SK-N-SH (cell line): ENCODE data around the gene P2RY6. TPM values are rescaled to one million over a fixed set of nuclear protein-coding genes. Genes with fewer than 3 reads are reported as not detected.

Experiments used
- CTCF ChIA-PET: fragments of 300-600, 350-600 bp; formaldehyde crosslinking; extraction: SDS; loops from one replicate; lab custom pipeline; 2021; lab: Yijun Ruan, JAX
- POLR2A ChIA-PET: fragments of 350-600 bp; sonication (Branson Sonifier 250); formaldehyde crosslinking; extraction: SDS; loops from one replicate; lab custom pipeline; 2020; ENCODE audit warnings: antibody characterized with exemption, inconsistent platforms; lab: Yijun Ruan, JAX
- DNase-seq: peaks from one replicate; pipeline ENCODE4 v3.0.0; 2012
- H2AFZ ChIP-seq: fragments of 200-600 bp; sonication (generic); 2 replicates; pipeline ENCODE4 v1.8.1; 2016; ENCODE audit warnings: antibody characterized with exemption, mild to moderate bottlenecking, low read depth
- H3F3A ChIP-seq: fragments of 200-600 bp; sonication (generic); replicated peaks from 2 replicates; pipeline ENCODE3; 2016; ENCODE audit warnings: antibody characterized with exemption, mild to moderate bottlenecking; ENCODE audit not compliant: insufficient read depth
- H3K27ac ChIP-seq, 2 experiments: fragments of 200-500 bp in 1 of 2; fragments of 200-600 bp in 1 of 2; sonication (Bioruptor generic) in 1 of 2; sonication (generic), shearing (Covaris generic) in 1 of 2; 2 replicates each; pipeline versions ENCODE4 v1.5.1 to v1.6.1; 2014 to 2016; ENCODE audit warnings: low read depth in 2 of 2, inconsistent platforms in 1 of 2, low read length in 1 of 2, mild to moderate bottlenecking in 1 of 2, mixed read lengths in 1 of 2
- H3K27me3 ChIP-seq: fragments of 200-600 bp; sonication (generic), shearing (Covaris generic); 2 replicates; pipeline ENCODE4 v1.6.1; 2016; ENCODE audit warnings: mixed run types; ENCODE audit not compliant: insufficient read depth
- H3K36me3 ChIP-seq, 2 experiments: fragments of 200-500 bp in 1 of 2; fragments of 200-600 bp in 1 of 2; sonication (Bioruptor generic) in 1 of 2; sonication (generic) in 1 of 2; replicated peaks in 1 of 2; 2 replicates each; pipeline versions ENCODE3 to v1.5.1; 2014 to 2016; ENCODE audit warnings: low read length in 1 of 2, mild to moderate bottlenecking in 1 of 2; ENCODE audit not compliant: insufficient read depth in 2 of 2, control insufficient read depth in 1 of 2
- H3K4me1 ChIP-seq, 2 experiments: fragments of 200-500 bp in 1 of 2; fragments of 200-600 bp in 1 of 2; sonication (Bioruptor generic) in 1 of 2; sonication (generic), shearing (Covaris generic) in 1 of 2; 2 replicates each; pipeline versions ENCODE4 v1.5.1 to v1.6.1; 2014 to 2016; ENCODE audit warnings: low read depth in 1 of 2, low read length in 1 of 2, mixed run types in 1 of 2; ENCODE audit not compliant: insufficient read depth in 2 of 2, control insufficient read depth in 1 of 2
- H3K4me2 ChIP-seq: fragments of 200-600 bp; sonication (generic), shearing (Covaris generic); 2 replicates; pipeline ENCODE4 v1.6.1; 2017; ENCODE audit warnings: mixed run types
- H3K4me3 ChIP-seq, 2 experiments: fragments of 200-500 bp in 1 of 2; fragments of 200-600 bp in 1 of 2; sonication (Bioruptor generic) in 1 of 2; sonication (generic), shearing (Covaris generic) in 1 of 2; 2 replicates each; pipeline versions ENCODE4 v1.5.1 to v1.8.1; 2014 to 2016; ENCODE audit warnings: low read depth in 2 of 2, inconsistent platforms in 1 of 2, low read length in 1 of 2, mild to moderate bottlenecking in 1 of 2, mixed read lengths in 1 of 2, moderate library complexity in 1 of 2
- H3K79me2 ChIP-seq: fragments of 200-600 bp; sonication (generic); 2 replicates; pipeline ENCODE4 v1.8.1; 2017; ENCODE audit warnings: mild to moderate bottlenecking; ENCODE audit not compliant: insufficient read depth
- H3K9ac ChIP-seq: fragments of 200-600 bp; sonication (generic); 2 replicates; pipeline ENCODE4 v1.6.1; 2017; ENCODE audit warnings: mixed run types
- H3K9me2 ChIP-seq: fragments of 200-600 bp; sonication (generic); 2 replicates; pipeline ENCODE4 v1.6.1; 2017; ENCODE audit warnings: mixed run types
- H3K9me3 ChIP-seq: fragments of 200-600 bp; sonication (generic); 2 replicates; pipeline ENCODE4 v1.6.1; 2017; ENCODE audit warnings: mixed run types, mild to moderate bottlenecking, moderate library complexity
- H4K20me1 ChIP-seq: fragments of 200-600 bp; sonication (generic); 2 replicates; pipeline ENCODE4 v1.6.1; 2017; ENCODE audit warnings: mild to moderate bottlenecking, mixed run types; ENCODE audit not compliant: insufficient read depth
- EZH2phosphoT487 ChIP-seq: fragments of 200-600 bp; sonication (generic); IDR thresholded peaks from 2 replicates; pipeline ENCODE4 v1.6.1; 2017; ENCODE audit warnings: low read depth, mixed run types, mild to moderate bottlenecking, antibody characterized with exemption, moderate library complexity, borderline replicate concordance
- FOXM1 ChIP-seq: IDR thresholded peaks from 2 replicates; pipeline ENCODE4 v1.4.0; 2012; ENCODE audit warnings: low read depth, mild to moderate bottlenecking
- MEF2A ChIP-seq: IDR thresholded peaks from 2 replicates; pipeline ENCODE4 v1.4.0; 2012; ENCODE audit warnings: low read depth, borderline replicate concordance
- NFIC ChIP-seq: IDR thresholded peaks from 2 replicates; pipeline ENCODE4 v1.4.0; 2012; ENCODE audit warnings: borderline replicate concordance
- SIN3A ChIP-seq: IDR thresholded peaks from 2 replicates; pipeline ENCODE4 v1.6.1; 2012; ENCODE audit warnings: low read depth, mild to moderate bottlenecking, low read length, moderate library complexity, borderline replicate concordance
- SMC3 ChIP-seq: IDR thresholded peaks from 2 replicates; pipeline ENCODE4 v1.6.1; 2012; ENCODE audit warnings: low read depth, low read length, improper control_type of control experiment
- TCF12 ChIP-seq: IDR thresholded peaks from 2 replicates; pipeline ENCODE4 v1.4.0; 2012
- TEAD4 ChIP-seq: IDR thresholded peaks from 2 replicates; pipeline ENCODE4 v1.4.0; 2012; ENCODE audit warnings: mild to moderate bottlenecking, borderline replicate concordance; ENCODE audit not compliant: insufficient read depth
- WGBS: methylation state at CpG from one replicate; pipeline ENCODE4 v1.1.6; 2017; ENCODE audit warnings: low lambda C conversion rate; 5-methylcytosine and 5-hydroxymethylcytosine counted together
- polyA plus RNA-seq, 3 experiments: library from polyadenylated mRNA; depleted of rRNA; stranded (reverse); fragments of >200 nt; gene quantifications; 2 replicates each; pipeline ENCODE4 v1.2.3, GENCODE V29; 2012
- TF ChIP-seq, protein P1 (sequence below): IDR thresholded peaks from 2 replicates; pipeline ENCODE4 v1.6.1; 2012; ENCODE audit warnings: mild to moderate bottlenecking, low read depth, low read length, moderate library complexity
- TF ChIP-seq, protein P2 (sequence below): IDR thresholded peaks from 2 replicates; pipeline ENCODE4 v1.4.0; 2012; ENCODE audit warnings: low read depth, borderline replicate concordance
- TF ChIP-seq, protein P3 (sequence below): IDR thresholded peaks from 2 replicates; pipeline ENCODE4; 2012
- TF ChIP-seq, protein P4 (sequence below): fragments of 200-600 bp; sonication (generic); IDR thresholded peaks from 2 replicates; pipeline ENCODE4 v1.6.1; 2017; ENCODE audit warnings: antibody characterized with exemption, mild to moderate bottlenecking, moderate library complexity

Gene P2RY6
- polyA plus RNA-seq, 1 of the 3 experiments (the other 2 are of a cell fraction) = 0.15 TPM

DNA sequence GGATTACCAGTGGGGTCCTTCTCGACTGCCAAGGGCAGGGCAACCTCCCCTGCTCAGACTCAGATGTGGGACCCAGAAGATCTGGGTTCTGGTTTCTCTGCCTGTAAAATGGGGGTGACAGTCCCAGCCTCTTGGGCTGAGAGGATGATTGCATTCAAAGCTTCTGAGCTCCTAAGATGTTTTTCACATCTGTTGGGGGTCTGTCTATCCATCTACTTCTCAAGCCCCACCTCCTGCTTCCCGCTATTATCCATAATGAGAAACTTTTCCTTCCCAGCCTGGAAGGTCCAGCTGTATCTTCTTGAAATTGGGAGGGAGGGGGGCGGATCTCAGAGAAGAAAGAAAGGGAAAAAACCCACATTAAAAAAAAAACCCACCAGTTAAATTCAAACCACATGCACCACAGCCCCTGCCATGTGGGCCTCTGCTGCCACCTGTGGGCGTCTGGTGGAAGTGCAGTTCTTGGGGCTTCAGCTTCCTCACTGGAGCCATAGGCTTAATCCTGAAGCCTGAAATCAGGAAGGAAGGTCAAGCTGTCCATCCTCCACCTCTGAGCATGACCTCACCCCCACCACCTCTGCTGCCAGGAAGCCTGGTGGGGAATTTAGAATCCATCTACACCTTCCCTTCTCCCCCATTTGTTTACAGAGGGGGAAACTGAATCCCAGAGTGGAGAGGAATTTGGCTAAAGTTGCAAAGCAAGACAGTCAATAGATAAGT is 63.2 kb downstream of the P2RY6 start (continued):
- TF ChIP-seq, protein P1, sequence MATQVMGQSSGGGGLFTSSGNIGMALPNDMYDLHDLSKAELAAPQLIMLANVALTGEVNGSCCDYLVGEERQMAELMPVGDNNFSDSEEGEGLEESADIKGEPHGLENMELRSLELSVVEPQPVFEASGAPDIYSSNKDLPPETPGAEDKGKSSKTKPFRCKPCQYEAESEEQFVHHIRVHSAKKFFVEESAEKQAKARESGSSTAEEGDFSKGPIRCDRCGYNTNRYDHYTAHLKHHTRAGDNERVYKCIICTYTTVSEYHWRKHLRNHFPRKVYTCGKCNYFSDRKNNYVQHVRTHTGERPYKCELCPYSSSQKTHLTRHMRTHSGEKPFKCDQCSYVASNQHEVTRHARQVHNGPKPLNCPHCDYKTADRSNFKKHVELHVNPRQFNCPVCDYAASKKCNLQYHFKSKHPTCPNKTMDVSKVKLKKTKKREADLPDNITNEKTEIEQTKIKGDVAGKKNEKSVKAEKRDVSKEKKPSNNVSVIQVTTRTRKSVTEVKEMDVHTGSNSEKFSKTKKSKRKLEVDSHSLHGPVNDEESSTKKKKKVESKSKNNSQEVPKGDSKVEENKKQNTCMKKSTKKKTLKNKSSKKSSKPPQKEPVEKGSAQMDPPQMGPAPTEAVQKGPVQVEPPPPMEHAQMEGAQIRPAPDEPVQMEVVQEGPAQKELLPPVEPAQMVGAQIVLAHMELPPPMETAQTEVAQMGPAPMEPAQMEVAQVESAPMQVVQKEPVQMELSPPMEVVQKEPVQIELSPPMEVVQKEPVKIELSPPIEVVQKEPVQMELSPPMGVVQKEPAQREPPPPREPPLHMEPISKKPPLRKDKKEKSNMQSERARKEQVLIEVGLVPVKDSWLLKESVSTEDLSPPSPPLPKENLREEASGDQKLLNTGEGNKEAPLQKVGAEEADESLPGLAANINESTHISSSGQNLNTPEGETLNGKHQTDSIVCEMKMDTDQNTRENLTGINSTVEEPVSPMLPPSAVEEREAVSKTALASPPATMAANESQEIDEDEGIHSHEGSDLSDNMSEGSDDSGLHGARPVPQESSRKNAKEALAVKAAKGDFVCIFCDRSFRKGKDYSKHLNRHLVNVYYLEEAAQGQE = no peak
- no peak for TF ChIP-seq MEF2A
- peak; percentile 96 for TF ChIP-seq SMC3
- TF ChIP-seq TEAD4 = no peak
- TF ChIP-seq, protein P2, sequence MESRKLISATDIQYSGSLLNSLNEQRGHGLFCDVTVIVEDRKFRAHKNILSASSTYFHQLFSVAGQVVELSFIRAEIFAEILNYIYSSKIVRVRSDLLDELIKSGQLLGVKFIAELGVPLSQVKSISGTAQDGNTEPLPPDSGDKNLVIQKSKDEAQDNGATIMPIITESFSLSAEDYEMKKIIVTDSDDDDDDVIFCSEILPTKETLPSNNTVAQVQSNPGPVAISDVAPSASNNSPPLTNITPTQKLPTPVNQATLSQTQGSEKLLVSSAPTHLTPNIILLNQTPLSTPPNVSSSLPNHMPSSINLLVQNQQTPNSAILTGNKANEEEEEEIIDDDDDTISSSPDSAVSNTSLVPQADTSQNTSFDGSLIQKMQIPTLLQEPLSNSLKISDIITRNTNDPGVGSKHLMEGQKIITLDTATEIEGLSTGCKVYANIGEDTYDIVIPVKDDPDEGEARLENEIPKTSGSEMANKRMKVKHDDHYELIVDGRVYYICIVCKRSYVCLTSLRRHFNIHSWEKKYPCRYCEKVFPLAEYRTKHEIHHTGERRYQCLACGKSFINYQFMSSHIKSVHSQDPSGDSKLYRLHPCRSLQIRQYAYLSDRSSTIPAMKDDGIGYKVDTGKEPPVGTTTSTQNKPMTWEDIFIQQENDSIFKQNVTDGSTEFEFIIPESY = no peak
- TF ChIP-seq, protein P3, sequence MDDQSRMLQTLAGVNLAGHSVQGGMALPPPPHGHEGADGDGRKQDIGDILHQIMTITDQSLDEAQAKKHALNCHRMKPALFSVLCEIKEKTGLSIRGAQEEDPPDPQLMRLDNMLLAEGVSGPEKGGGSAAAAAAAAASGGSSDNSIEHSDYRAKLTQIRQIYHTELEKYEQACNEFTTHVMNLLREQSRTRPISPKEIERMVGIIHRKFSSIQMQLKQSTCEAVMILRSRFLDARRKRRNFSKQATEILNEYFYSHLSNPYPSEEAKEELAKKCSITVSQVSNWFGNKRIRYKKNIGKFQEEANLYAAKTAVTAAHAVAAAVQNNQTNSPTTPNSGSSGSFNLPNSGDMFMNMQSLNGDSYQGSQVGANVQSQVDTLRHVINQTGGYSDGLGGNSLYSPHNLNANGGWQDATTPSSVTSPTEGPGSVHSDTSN = no peak
- no peak; the same call in 1 of the 2 replicates for TF ChIP-seq NFIC
- TF ChIP-seq SIN3A = peak; percentile 65; the same call in 1 of the 2 replicates

DNA sequence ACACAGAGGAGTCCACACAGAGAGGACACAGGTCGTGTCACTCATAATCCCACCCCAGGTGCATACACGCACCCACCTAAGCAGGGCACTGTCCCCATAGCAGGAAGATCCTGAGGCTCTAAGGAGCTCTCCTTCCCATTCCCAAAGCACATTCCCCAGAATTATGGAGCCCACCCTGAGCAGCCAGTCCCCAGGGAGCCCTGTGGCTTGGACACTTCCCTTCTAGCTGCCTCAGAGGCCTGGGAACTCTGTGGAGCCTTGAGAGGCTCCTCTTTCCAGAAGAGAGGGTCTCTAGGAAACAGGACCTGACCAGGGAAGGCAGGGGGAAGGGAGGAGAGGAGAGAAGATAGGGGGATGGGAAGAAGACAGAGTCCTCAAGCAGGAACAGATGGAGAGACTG is 65.7 kb downstream of the P2RY6 start:
- peaks cover 2 to 15% of the 10 kb centered on the region in 2 experiments for H3K36me3 ChIP-seq
- POLR2A ChIA-PET = no interaction called here
- no peaks in the 10 kb centered on the region for H3K9me2 ChIP-seq
- H3K27ac ChIP-seq = no peak overlapping the region
- H3K4me3 ChIP-seq = no peak overlapping the region
- no peak overlapping the region for H3K4me2 ChIP-seq
- 100% methylated on average over 2 of the region's 2 CpGs for WGBS
- H3K79me2 ChIP-seq = peaks cover 96% of the 10 kb centered on the region
- peaks cover 27% of the 10 kb centered on the region for H3F3A ChIP-seq
- CTCF ChIA-PET = interaction anchor here (1.6 to 10.6 kb wide), 6 partner anchors 12 to 95 kb away, joined by 5 to 395 read pairs (median 65); partner anchors contain the start of gene ARHGEF17
- TF ChIP-seq, protein P4, sequence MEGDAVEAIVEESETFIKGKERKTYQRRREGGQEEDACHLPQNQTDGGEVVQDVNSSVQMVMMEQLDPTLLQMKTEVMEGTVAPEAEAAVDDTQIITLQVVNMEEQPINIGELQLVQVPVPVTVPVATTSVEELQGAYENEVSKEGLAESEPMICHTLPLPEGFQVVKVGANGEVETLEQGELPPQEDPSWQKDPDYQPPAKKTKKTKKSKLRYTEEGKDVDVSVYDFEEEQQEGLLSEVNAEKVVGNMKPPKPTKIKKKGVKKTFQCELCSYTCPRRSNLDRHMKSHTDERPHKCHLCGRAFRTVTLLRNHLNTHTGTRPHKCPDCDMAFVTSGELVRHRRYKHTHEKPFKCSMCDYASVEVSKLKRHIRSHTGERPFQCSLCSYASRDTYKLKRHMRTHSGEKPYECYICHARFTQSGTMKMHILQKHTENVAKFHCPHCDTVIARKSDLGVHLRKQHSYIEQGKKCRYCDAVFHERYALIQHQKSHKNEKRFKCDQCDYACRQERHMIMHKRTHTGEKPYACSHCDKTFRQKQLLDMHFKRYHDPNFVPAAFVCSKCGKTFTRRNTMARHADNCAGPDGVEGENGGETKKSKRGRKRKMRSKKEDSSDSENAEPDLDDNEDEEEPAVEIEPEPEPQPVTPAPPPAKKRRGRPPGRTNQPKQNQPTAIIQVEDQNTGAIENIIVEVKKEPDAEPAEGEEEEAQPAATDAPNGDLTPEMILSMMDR = no peak
- TF ChIP-seq SIN3A (no peak), TCF12 (no peak), EZH2phosphoT487 (no peak), FOXM1 (no peak)
- TF ChIP-seq, protein P2 = no peak
- H3K9me3 ChIP-seq = no peaks in the 10 kb centered on the region
- H3K9ac ChIP-seq = no peak overlapping the region
- DNase-seq = no peak
- no peaks in the 10 kb centered on the region for H3K27me3 ChIP-seq
- H3K4me1 ChIP-seq = peaks cover 24 to 48% of the 10 kb centered on the region in 2 experiments
- H4K20me1 ChIP-seq = peaks cover 67% of the 10 kb centered on the region
- H2AFZ ChIP-seq = no peak overlapping the region
